Neural cell (in vitro differentiated cells): ENCODE measurements around the gene SETD2. TPM values are rescaled to one million over a fixed set of nuclear protein-coding genes. Genes with fewer than 3 reads are reported as not detected.

ENCODE experiments used
- H2AFZ ChIP-seq: fragments of 200-600, 300-800 bp; sonication (generic), shearing (Covaris generic); 2 replicates; pipeline ENCODE4 v1.6.0; 2014; ENCODE audit warnings: low read depth, mild to moderate bottlenecking, antibody characterized with exemption, low read length, moderate library complexity
- H3F3A ChIP-seq: fragments of 200-600 bp; shearing (Covaris generic); 2 replicates; pipeline ENCODE4 v1.6.1; 2016; ENCODE audit warnings: mild to moderate bottlenecking, moderate library complexity, mixed read lengths, antibody characterized with exemption, low read length; ENCODE audit not compliant: insufficient read depth, poor library complexity, severe bottlenecking
- H3K27ac ChIP-seq: fragments of 200-600, 300-800 bp; sonication (generic), shearing (Covaris generic); 2 replicates; pipeline ENCODE4 v1.5.1; 2014; ENCODE audit warnings: mild to moderate bottlenecking, low read length, moderate library complexity
- H3K27me3 ChIP-seq: fragments of 300-800, 200-600 bp; sonication (generic), shearing (Covaris generic); 2 replicates; pipeline ENCODE4 v1.6.0; 2014; ENCODE audit warnings: mild to moderate bottlenecking, low read depth, low read length, moderate library complexity; ENCODE audit not compliant: insufficient read depth
- H3K36me3 ChIP-seq: fragments of 300-800, 200-600 bp; sonication (generic), shearing (Covaris generic); 2 replicates; pipeline ENCODE4 v1.5.1; 2014; ENCODE audit warnings: mild to moderate bottlenecking, antibody characterized with exemption, low read length, moderate library complexity; ENCODE audit not compliant: insufficient read depth
- H3K4me2 ChIP-seq: fragments of 300-800, 200-600 bp; sonication (generic), shearing (Covaris generic); 2 replicates; pipeline ENCODE4 v1.6.0; 2014; ENCODE audit warnings: mild to moderate bottlenecking, low read length
- H3K4me3 ChIP-seq: fragments of 300-800, 200-600 bp; sonication (generic), shearing (Covaris generic); 2 replicates; pipeline ENCODE4 v1.5.1; 2014; ENCODE audit warnings: mild to moderate bottlenecking, low read length, moderate library complexity
- H3K79me2 ChIP-seq: fragments of 200-600 bp; shearing (Covaris generic); replicated peaks from 2 replicates; pipeline ENCODE4 v1.6.0; 2014; ENCODE audit warnings: mild to moderate bottlenecking, low read length, moderate library complexity; ENCODE audit not compliant: insufficient read depth
- H3K9ac ChIP-seq: fragments of 300-800, 200-600 bp; sonication (generic), shearing (Covaris generic); 2 replicates; pipeline ENCODE4 v1.6.1; 2016; ENCODE audit warnings: mild to moderate bottlenecking, low read length, mixed read lengths
- H3K9me2 ChIP-seq: fragments of 200-600 bp; shearing (Covaris generic); 2 replicates; pipeline ENCODE4 v1.6.1; 2016; ENCODE audit warnings: mild to moderate bottlenecking, low read length, mixed read lengths; ENCODE audit not compliant: insufficient read depth
- H3K9me3 ChIP-seq: fragments of 200-600, 300-800 bp; sonication (generic), shearing (Covaris generic); 2 replicates; pipeline ENCODE4 v1.6.1; 2016; ENCODE audit warnings: mild to moderate bottlenecking, mixed run types, low read length, moderate library complexity, mixed read lengths
- H4K20me1 ChIP-seq: fragments of 200-600 bp; shearing (Covaris generic); 2 replicates; pipeline ENCODE4 v1.6.1; 2016; ENCODE audit warnings: mild to moderate bottlenecking, mixed run types; ENCODE audit not compliant: insufficient read depth
- CTCF ChIP-seq: fragments of 450-650 bp; IDR thresholded peaks from 2 replicates; pipeline ENCODE4 v1.5.1; 2014; ENCODE audit warnings: antibody characterized with exemption, mild to moderate bottlenecking, moderate library complexity; ENCODE audit not compliant: poor library complexity, severe bottlenecking
- EP300 ChIP-seq: fragments of 450-650 bp; conservative IDR thresholded peaks from 2 replicates; pipeline ENCODE4 v1.6.1; 2014; ENCODE audit warnings: antibody characterized with exemption, mild to moderate bottlenecking, moderate library complexity; ENCODE audit not compliant: poor library complexity, severe bottlenecking
- EZH2 ChIP-seq: fragments of 200-600, 300-800 bp; shearing (Covaris generic), sonication (generic); IDR thresholded peaks from 2 replicates; pipeline ENCODE4 v1.6.1; 2014; ENCODE audit warnings: antibody characterized with exemption, low read length, borderline replicate concordance, mild to moderate bottlenecking; ENCODE audit not compliant: insufficient read depth, poor library complexity, severe bottlenecking
- MXI1 ChIP-seq: fragments of 450-650 bp; conservative IDR thresholded peaks from 2 replicates; pipeline ENCODE4 v1.6.1; 2014; ENCODE audit warnings: antibody characterized with exemption, mild to moderate bottlenecking; ENCODE audit not compliant: poor library complexity, severe bottlenecking
- POLR2AphosphoS5 ChIP-seq: IDR thresholded peaks from 2 replicates; pipeline ENCODE4 v1.6.1; 2012
- RAD21 ChIP-seq: fragments of 450-650 bp; conservative IDR thresholded peaks from 2 replicates; pipeline ENCODE4 v1.6.1; 2014; ENCODE audit warnings: antibody characterized with exemption, mild to moderate bottlenecking, moderate library complexity
- REST ChIP-seq: IDR thresholded peaks from 2 replicates; pipeline ENCODE4 v1.6.1; 2012; ENCODE audit warnings: borderline replicate concordance
- SMC3 ChIP-seq: fragments of 450-650 bp; conservative IDR thresholded peaks from 2 replicates; pipeline ENCODE4 v1.6.1; 2014; ENCODE audit warnings: antibody characterized with exemption, mild to moderate bottlenecking, moderate library complexity; ENCODE audit not compliant: poor library complexity
- TAF1 ChIP-seq: IDR thresholded peaks from 2 replicates; pipeline ENCODE4 v1.6.1; 2012; ENCODE audit warnings: low read depth
- polyA plus RNA-seq: library from polyadenylated mRNA; depleted of rRNA; stranded (reverse); fragments of >200 nt; gene quantifications from 2 replicates; pipeline ENCODE4 v1.2.3, GENCODE V29; 2014

Gene SETD2
- polyA plus RNA-seq, 1 donor from 2014 or later: 18.4 TPM

- no peaks in the 10 kb centered on the region for H3K79me2 ChIP-seq
- TF ChIP-seq RAD21: no peak
- TF ChIP-seq EP300: no peak
- TF ChIP-seq TAF1: no peak
- TF ChIP-seq REST: no peak
- TF ChIP-seq CTCF: no peak
- TF ChIP-seq POLR2AphosphoS5: no peak
- no peak for TF ChIP-seq SMC3
- no peak for TF ChIP-seq MXI1
- TF ChIP-seq EZH2: no peak
- no peak overlapping the region for H2AFZ ChIP-seq
- no peak overlapping the region for H3K9ac ChIP-seq
- H3K27ac ChIP-seq: no peak overlapping the region
- no peaks in the 10 kb centered on the region for H3K9me2 ChIP-seq
- no peaks in the 10 kb centered on the region for H4K20me1 ChIP-seq
- no peaks in the 10 kb centered on the region for H3K9me3 ChIP-seq
- no peak overlapping the region for H3K4me2 ChIP-seq
- H3K36me3 ChIP-seq: no peaks in the 10 kb centered on the region
- H3K27me3 ChIP-seq: no peaks in the 10 kb centered on the region
- H3F3A ChIP-seq: no peaks in the 10 kb centered on the region
- no peak overlapping the region for H3K4me3 ChIP-seq
Measured at GRCh38 chr3:47000922-47001730, 162.8 kb downstream of the SETD2 start.

GRCh38 chr3:47000198-47000815 lies 163.6 kb downstream of the SETD2 start:
- Histone ChIP-seq H3K27ac (no peak overlapping the region), H3F3A (no peaks in the 10 kb centered on the region), H3K79me2 (no peaks in the 10 kb centered on the region)

More at GRCh38 chr3:47000198-47000815, 163.6 kb downstream of the SETD2 start:
- Histone ChIP-seq H3K4me2 (no peak overlapping the region), H3K9ac (no peak overlapping the region), H3K36me3 (no peaks in the 10 kb centered on the region), H3K9me2 (no peaks in the 10 kb centered on the region), H2AFZ (no peak overlapping the region), H3K9me3 (no peaks in the 10 kb centered on the region), H3K27me3 (no peaks in the 10 kb centered on the region), H4K20me1 (no peaks in the 10 kb centered on the region), H3K4me3 (no peak overlapping the region)
- TF ChIP-seq RAD21: no peak
- no peak for TF ChIP-seq POLR2AphosphoS5
- TF ChIP-seq MXI1: no peak
- TF ChIP-seq CTCF: no peak
- no peak for TF ChIP-seq EZH2
- TF ChIP-seq EP300: no peak
- TF ChIP-seq REST: no peak
- no peak for TF ChIP-seq TAF1
- TF ChIP-seq SMC3: no peak
